ENCODE measurements around the gene KANSL1L.

DNA sequence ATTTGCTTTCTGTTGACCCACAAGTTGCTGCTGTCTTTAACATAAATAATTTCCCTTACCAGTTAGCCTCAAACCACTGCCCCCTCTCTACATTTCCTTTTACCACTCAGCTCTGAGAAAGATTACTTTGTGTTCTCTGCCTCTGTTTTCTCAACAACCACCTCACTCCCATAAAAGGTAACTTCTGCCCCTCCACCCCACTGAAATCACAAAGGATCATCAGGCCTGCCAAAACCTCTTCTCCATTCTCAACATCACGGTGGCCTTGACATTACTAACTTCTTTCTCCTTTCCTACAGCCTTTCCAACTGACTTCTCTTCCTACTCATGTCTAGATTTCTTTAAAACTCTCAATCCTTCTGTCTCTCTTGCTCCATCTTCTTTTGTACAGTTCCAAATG is 43.9 kb upstream of the KANSL1L start:
- no peak for TF ChIP-seq EZH2 (IDR thresholded peaks at IDR 0.05; ENCODE audit: borderline replicate concordance, low read length)
- TF ChIP-seq, protein P1, sequence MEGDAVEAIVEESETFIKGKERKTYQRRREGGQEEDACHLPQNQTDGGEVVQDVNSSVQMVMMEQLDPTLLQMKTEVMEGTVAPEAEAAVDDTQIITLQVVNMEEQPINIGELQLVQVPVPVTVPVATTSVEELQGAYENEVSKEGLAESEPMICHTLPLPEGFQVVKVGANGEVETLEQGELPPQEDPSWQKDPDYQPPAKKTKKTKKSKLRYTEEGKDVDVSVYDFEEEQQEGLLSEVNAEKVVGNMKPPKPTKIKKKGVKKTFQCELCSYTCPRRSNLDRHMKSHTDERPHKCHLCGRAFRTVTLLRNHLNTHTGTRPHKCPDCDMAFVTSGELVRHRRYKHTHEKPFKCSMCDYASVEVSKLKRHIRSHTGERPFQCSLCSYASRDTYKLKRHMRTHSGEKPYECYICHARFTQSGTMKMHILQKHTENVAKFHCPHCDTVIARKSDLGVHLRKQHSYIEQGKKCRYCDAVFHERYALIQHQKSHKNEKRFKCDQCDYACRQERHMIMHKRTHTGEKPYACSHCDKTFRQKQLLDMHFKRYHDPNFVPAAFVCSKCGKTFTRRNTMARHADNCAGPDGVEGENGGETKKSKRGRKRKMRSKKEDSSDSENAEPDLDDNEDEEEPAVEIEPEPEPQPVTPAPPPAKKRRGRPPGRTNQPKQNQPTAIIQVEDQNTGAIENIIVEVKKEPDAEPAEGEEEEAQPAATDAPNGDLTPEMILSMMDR (IDR thresholded peaks at IDR 0.05; ENCODE audit: low read length), result no peak

Measured in OCI-LY1 (cell line).